Right lobe of liver (tissue), 4 donors: Measurements from ENCODE around the gene TUBA1C.
"Not testable (repeated sequence)": the region's sequence is repeated elsewhere in the genome, so short reads cannot be mapped to it uniquely, and the experiment has no call there.

Source experiments
- POLR2A ChIP-seq: fragments of 450-650 bp; IDR thresholded peaks from one replicate; pipeline ENCODE4 v1.6.1; 2017; ENCODE audit warnings: antibody characterized with exemption, mild to moderate bottlenecking
- TF ChIP-seq, protein P1 (sequence below), 4 donors: fragments of 200-600 bp in 3 of 4; fragments of 450-650 bp in 1 of 4; IDR thresholded peaks; one replicate each; pipeline versions ENCODE4 v1.5.1 to v1.8.0; 2016 to 2022; ENCODE audit warnings: antibody characterized with exemption in 4 of 4, mild to moderate bottlenecking in 2 of 4
- donor health status: DM: no; HTN: no; CAD: no.
- donor health status: DM: no; HTN: no; CAD: no.
- donor health status: DM: no; HTN: yes; CAD: no.

DNA sequence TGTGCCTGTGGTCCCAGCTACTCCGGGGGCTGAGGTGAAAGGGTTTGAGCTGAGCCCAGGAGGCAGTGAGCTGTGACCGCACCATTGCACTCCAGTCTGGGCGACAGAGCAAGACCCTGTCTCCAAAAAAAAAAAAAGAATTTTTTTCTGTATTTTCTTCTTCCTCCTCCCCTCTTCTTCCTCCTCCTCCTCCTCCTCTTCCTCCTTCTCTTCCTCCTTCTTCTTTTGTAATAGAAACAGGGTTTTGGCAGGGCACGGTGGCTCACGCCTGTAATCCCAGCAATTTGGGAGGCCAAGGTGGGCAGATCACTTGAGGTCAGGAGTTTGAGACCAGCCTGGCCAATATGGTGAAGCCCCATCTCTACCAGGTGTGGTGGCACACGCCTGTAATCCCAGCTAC is 15.7 kb downstream of the TUBA1C start:
- TF ChIP-seq, protein P1, sequence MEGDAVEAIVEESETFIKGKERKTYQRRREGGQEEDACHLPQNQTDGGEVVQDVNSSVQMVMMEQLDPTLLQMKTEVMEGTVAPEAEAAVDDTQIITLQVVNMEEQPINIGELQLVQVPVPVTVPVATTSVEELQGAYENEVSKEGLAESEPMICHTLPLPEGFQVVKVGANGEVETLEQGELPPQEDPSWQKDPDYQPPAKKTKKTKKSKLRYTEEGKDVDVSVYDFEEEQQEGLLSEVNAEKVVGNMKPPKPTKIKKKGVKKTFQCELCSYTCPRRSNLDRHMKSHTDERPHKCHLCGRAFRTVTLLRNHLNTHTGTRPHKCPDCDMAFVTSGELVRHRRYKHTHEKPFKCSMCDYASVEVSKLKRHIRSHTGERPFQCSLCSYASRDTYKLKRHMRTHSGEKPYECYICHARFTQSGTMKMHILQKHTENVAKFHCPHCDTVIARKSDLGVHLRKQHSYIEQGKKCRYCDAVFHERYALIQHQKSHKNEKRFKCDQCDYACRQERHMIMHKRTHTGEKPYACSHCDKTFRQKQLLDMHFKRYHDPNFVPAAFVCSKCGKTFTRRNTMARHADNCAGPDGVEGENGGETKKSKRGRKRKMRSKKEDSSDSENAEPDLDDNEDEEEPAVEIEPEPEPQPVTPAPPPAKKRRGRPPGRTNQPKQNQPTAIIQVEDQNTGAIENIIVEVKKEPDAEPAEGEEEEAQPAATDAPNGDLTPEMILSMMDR (IDR thresholded peaks at IDR 0.05) = not testable (repeated sequence)
- not testable (repeated sequence) for TF ChIP-seq POLR2A
